Endothelial cell (in vitro differentiated cells): Measurements from ENCODE around the gene BHLHA15. TPM values are rescaled to one million over a fixed set of nuclear protein-coding genes. Genes with fewer than 3 reads are reported as not detected.

Source experiments
- DNase-seq: peaks from one replicate; pipeline ENCODE4 v3.0.0; 2021; ENCODE audit warnings: low spot score
- H3K27ac Mint-ChIP-seq: one replicate; pipeline ENCODE4 v1.8.0; 2021; ENCODE audit warnings: mixed read lengths, inconsistent platforms; ENCODE audit not compliant: unreplicated experiment
- H3K27me3 Mint-ChIP-seq: one replicate; pipeline ENCODE4 v1.8.0; 2021; ENCODE audit warnings: mild to moderate bottlenecking, moderate library complexity, mixed read lengths, inconsistent platforms; ENCODE audit not compliant: unreplicated experiment
- H3K36me3 Mint-ChIP-seq: one replicate; pipeline ENCODE4 v1.8.0; 2021; ENCODE audit warnings: mild to moderate bottlenecking, low read depth, mixed read lengths, inconsistent platforms; ENCODE audit not compliant: unreplicated experiment
- H3K4me1 Mint-ChIP-seq: one replicate; pipeline ENCODE4 v1.8.0; 2021; ENCODE audit warnings: mild to moderate bottlenecking, mixed read lengths, inconsistent platforms; ENCODE audit not compliant: unreplicated experiment
- H3K4me3 Mint-ChIP-seq: one replicate; pipeline ENCODE4 v1.8.0; 2021; ENCODE audit warnings: mild to moderate bottlenecking, mixed read lengths, inconsistent platforms; ENCODE audit not compliant: unreplicated experiment
- H3K9me3 Mint-ChIP-seq: one replicate; pipeline ENCODE4 v1.8.0; 2021; ENCODE audit warnings: mixed read lengths, inconsistent platforms; ENCODE audit not compliant: unreplicated experiment
- total RNA-seq: library from RNA; stranded (reverse); fragmentation: NEBNext Ultra II Directional; extraction: Animal tissue kit (Norgen Biotek cat#: 25700); gene quantifications from one replicate; pipeline ENCODE4 v1.2.1, GENCODE V29; 2021; ENCODE audit not compliant: unreplicated experiment
- TF ChIP-seq, protein P1 (sequence below): fragments of 200-600 bp; sonication (generic); IDR thresholded peaks from one replicate; pipeline ENCODE4 v1.5.0; 2021; ENCODE audit warnings: antibody characterized with exemption; ENCODE audit not compliant: unreplicated experiment

The BHLHA15 gene
- total RNA-seq, 1 donor from 2014 or later = 1.2 TPM

GRCh38 chr7:98224701-98225181 is 13.5 kb downstream of the BHLHA15 start:
- DNase-seq = no peak
- Mint-ChIP-seq H3K36me3 (peaks cover 10% of the 10 kb centered on the region), H3K27me3 (no peaks in the 10 kb centered on the region), H3K27ac (no peak overlapping the region), H3K4me1 (no peaks in the 10 kb centered on the region), H3K4me3 (no peak overlapping the region), H3K9me3 (no peaks in the 10 kb centered on the region)
- TF ChIP-seq, protein P1, sequence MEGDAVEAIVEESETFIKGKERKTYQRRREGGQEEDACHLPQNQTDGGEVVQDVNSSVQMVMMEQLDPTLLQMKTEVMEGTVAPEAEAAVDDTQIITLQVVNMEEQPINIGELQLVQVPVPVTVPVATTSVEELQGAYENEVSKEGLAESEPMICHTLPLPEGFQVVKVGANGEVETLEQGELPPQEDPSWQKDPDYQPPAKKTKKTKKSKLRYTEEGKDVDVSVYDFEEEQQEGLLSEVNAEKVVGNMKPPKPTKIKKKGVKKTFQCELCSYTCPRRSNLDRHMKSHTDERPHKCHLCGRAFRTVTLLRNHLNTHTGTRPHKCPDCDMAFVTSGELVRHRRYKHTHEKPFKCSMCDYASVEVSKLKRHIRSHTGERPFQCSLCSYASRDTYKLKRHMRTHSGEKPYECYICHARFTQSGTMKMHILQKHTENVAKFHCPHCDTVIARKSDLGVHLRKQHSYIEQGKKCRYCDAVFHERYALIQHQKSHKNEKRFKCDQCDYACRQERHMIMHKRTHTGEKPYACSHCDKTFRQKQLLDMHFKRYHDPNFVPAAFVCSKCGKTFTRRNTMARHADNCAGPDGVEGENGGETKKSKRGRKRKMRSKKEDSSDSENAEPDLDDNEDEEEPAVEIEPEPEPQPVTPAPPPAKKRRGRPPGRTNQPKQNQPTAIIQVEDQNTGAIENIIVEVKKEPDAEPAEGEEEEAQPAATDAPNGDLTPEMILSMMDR = no peak

- DNase-seq = no peak
- Mint-ChIP-seq H3K4me3 (no peak overlapping the region), H3K27ac (no peak overlapping the region), H3K4me1 (no peaks in the 10 kb centered on the region), H3K9me3 (no peaks in the 10 kb centered on the region), H3K27me3 (peaks cover 5% of the 10 kb centered on the region), H3K36me3 (peaks cover 14% of the 10 kb centered on the region)
- TF ChIP-seq, protein P1 = no peak
Measured at GRCh38 chr7:98225913-98226614, 14.8 kb downstream of the BHLHA15 start.

DNA sequence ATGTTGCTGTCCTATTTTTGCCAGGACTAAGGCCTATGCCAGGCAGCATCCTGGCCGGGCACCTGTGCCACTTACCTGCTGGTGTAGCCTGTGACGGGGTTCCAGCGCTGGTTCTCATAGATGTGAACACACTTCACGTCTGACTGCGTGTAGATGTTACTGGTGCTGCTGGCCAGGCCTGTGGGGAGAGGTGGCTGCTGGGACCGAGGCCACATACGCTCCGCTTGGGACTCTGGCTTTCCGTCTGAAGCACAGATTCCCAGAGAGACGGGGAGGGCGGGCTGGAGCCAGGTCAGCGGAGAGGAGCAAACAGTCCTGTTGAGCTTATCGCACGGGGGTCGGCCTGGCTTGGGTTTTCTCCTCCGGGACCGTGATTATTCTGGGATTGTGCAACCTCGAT is 16.7 kb downstream of the BHLHA15 start:
- H3K4me1 Mint-ChIP-seq = no peaks in the 10 kb centered on the region
- no peak overlapping the region for H3K27ac Mint-ChIP-seq
- TF ChIP-seq, protein P1 = no peak
- H3K9me3 Mint-ChIP-seq = no peaks in the 10 kb centered on the region
- H3K4me3 Mint-ChIP-seq = no peak overlapping the region
- H3K27me3 Mint-ChIP-seq = peaks cover 5% of the 10 kb centered on the region
- peaks cover 14% of the 10 kb centered on the region for H3K36me3 Mint-ChIP-seq
- no peak for DNase-seq

- Mint-ChIP-seq H3K36me3 (peaks cover 15% of the 10 kb centered on the region), H3K9me3 (no peaks in the 10 kb centered on the region), H3K27me3 (peaks cover 5% of the 10 kb centered on the region), H3K4me3 (no peak overlapping the region), H3K4me1 (no peaks in the 10 kb centered on the region), H3K27ac (no peak overlapping the region)
- TF ChIP-seq, protein P1 = no peak
- no peak for DNase-seq
Measured at GRCh38 chr7:98228801-98229200, 17.6 kb downstream of the BHLHA15 start.

DNA sequence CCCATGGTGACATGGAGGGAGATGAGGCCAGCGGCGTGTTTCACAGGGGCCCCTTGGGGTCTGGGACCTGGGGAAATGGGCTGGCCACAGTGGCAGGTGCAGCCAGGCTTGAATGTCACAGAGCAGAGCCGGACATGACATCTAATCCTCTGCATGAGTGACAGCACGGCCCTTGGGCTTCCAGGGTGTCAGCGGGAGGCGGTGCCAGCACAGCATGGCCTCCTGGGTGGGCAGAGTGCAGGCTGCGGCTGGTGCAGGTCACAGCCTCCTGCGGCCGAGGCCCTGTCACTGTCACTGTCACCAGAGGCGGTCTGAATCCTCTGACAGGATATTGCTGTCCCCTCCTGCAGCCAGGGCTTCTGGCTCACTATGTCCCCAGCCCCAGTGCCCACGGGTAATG is 18.2 kb downstream of the BHLHA15 start:
- no peak overlapping the region for H3K27ac Mint-ChIP-seq
- H3K9me3 Mint-ChIP-seq = no peaks in the 10 kb centered on the region

More for the DNA sequence above, 18.2 kb downstream of the BHLHA15 start:
- DNase-seq = no peak
- no peak overlapping the region for H3K4me3 Mint-ChIP-seq
- H3K36me3 Mint-ChIP-seq = peaks cover 20% of the 10 kb centered on the region
- TF ChIP-seq, protein P1 = no peak
- H3K4me1 Mint-ChIP-seq = no peaks in the 10 kb centered on the region
- H3K27me3 Mint-ChIP-seq = peaks cover 5% of the 10 kb centered on the region
